Activated naive CD8-positive, alpha-beta T cell treated with anti-CD3 and anti-CD28 coated beads, Interleukin-2, amount 10 ng/mL, durations not matched to agents 7 days and 5 days (primary cell): Measurements from ENCODE around the gene SOAT2. TPM values are rescaled to one million over a fixed set of nuclear protein-coding genes. Genes with fewer than 3 reads are reported as not detected.
"Not testable (repeated sequence)": the region's sequence is repeated elsewhere in the genome, so short reads cannot be mapped to it uniquely, and the experiment has no call there.

Experiments used
- ATAC-seq: fragments of 150-1000 bp; cut with Tn5 transposase; one replicate; pipeline ENCODE4 v1.10.0; 2021; ENCODE audit warnings: low read depth, moderate library complexity
- POLR2A ChIA-PET: fragments of 350-600 bp; sonication (Branson Sonifier 250); formaldehyde crosslinking; loops from one replicate; lab custom pipeline; 2021; ENCODE audit warnings: antibody characterized with exemption; lab: Charles Lee
- DNase-seq: peaks from one replicate; pipeline ENCODE4 v3.0.0; 2021
- H3K27ac Mint-ChIP-seq: one replicate; pipeline ENCODE4 v1.8.0; 2022; ENCODE audit warnings: mild to moderate bottlenecking, mixed read lengths
- H3K27me3 Mint-ChIP-seq: one replicate; pipeline ENCODE4 v1.8.0; 2022; ENCODE audit warnings: mild to moderate bottlenecking, moderate library complexity, mixed read lengths
- H3K36me3 Mint-ChIP-seq: one replicate; pipeline ENCODE4 v1.8.0; 2021; ENCODE audit warnings: mild to moderate bottlenecking, mixed read lengths
- H3K4me1 Mint-ChIP-seq: one replicate; pipeline ENCODE4 v1.8.0; 2021; ENCODE audit warnings: mixed read lengths
- H3K4me3 Mint-ChIP-seq: one replicate; pipeline ENCODE4 v1.8.0; 2022; ENCODE audit warnings: mild to moderate bottlenecking, moderate library complexity, mixed read lengths
- H3K9me3 Mint-ChIP-seq: one replicate; pipeline ENCODE4 v1.8.0; 2021; ENCODE audit warnings: mixed read lengths
- total RNA-seq, 2 experiments: library from RNA; stranded (reverse); gene quantifications; one replicate each; pipeline ENCODE4 v1.2.3, GENCODE V29; 2021

Gene SOAT2
- total RNA-seq, 2 experiments from 2014 or later, result 9.8 to 10.4 TPM

- POLR2A ChIA-PET, result interaction anchor here (0.5 kb wide), 1 partner anchor 250 kb away, joined by 3 read pairs; no protein-coding TSS in a partner anchor
Measured at GRCh38 chr12:53105712-53106439, 2.6 kb downstream of the SOAT2 start.

DNA sequence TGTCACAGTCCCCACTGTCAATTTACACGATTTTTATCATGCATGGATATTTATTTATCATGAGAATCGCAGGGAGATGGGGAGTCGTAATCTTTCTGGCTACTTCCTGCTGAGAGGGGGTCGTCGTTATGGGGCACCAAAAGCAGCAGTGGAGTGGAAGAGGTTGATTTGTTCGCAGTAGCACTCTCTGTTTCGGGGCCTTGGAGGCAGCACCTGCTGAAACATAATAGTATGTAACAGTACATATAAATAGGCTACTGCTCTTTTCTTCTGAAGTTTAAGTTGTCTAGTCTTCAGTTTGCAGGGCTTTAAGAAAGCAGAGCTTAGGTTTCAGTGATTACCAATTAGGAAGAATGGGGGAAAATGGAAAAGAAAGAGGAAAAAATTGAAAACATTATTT, 3.8 kb downstream of the SOAT2 start:
- H3K4me1 Mint-ChIP-seq, result peaks cover 29% of the 10 kb centered on the region
- no peaks in the 10 kb centered on the region for H3K27me3 Mint-ChIP-seq
- no peak overlapping the region for H3K4me3 Mint-ChIP-seq
- ATAC-seq (no peak), DNase-seq (no peak)
- no peak overlapping the region for H3K27ac Mint-ChIP-seq
- H3K9me3 Mint-ChIP-seq, result no peaks in the 10 kb centered on the region
- peaks cover 19% of the 10 kb centered on the region for H3K36me3 Mint-ChIP-seq
- POLR2A ChIA-PET, result no interaction called here

More at GRCh38 chr12:53105712-53106439, 2.6 kb downstream of the SOAT2 start:
- Mint-ChIP-seq H3K4me3 (peak overlapping the region; percentile 55), H3K36me3 (peaks cover 19% of the 10 kb centered on the region), H3K9me3 (no peaks in the 10 kb centered on the region), H3K4me1 (peaks cover 39% of the 10 kb centered on the region), H3K27me3 (no peaks in the 10 kb centered on the region), H3K27ac (peak overlapping the region; percentile 65)
- DNase-seq (no peak), ATAC-seq (no peak)

GRCh38 chr12:53112431-53112830, 9.1 kb downstream of the SOAT2 start:
- H3K36me3 Mint-ChIP-seq, H3K4me1 Mint-ChIP-seq, H3K27ac Mint-ChIP-seq, H3K4me3 Mint-ChIP-seq, H3K9me3 Mint-ChIP-seq, H3K27me3 Mint-ChIP-seq, DNase-seq, ATAC-seq: not testable (repeated sequence)
- POLR2A ChIA-PET, result interaction anchor here (0.6 kb wide), 1 partner anchor 267 kb away, joined by 3 read pairs; the partner anchor contains the start of gene SP1

- Mint-ChIP-seq H3K27me3 (no peaks in the 10 kb centered on the region), H3K27ac (no peak overlapping the region), H3K36me3 (peaks cover 4% of the 10 kb centered on the region), H3K4me1 (no peaks in the 10 kb centered on the region), H3K4me3 (no peak overlapping the region), H3K9me3 (no peaks in the 10 kb centered on the region)
- no peak for DNase-seq
- ATAC-seq, result no peak
- POLR2A ChIA-PET, result no interaction called here
Measured at GRCh38 chr12:53113136-53113705, 9.9 kb downstream of the SOAT2 start.

GRCh38 chr12:53113951-53114350, 10.7 kb downstream of the SOAT2 start:
- H3K27ac Mint-ChIP-seq, result no peak overlapping the region
- H3K27me3 Mint-ChIP-seq, result no peaks in the 10 kb centered on the region
- H3K4me1 Mint-ChIP-seq, result no peaks in the 10 kb centered on the region
- H3K4me3 Mint-ChIP-seq, result no peak overlapping the region
- ATAC-seq, result no peak
- no peak for DNase-seq
- POLR2A ChIA-PET, result no interaction called here
- peaks cover 7% of the 10 kb centered on the region for H3K36me3 Mint-ChIP-seq
- no peaks in the 10 kb centered on the region for H3K9me3 Mint-ChIP-seq

- no peaks in the 10 kb centered on the region for H3K4me1 Mint-ChIP-seq
- DNase-seq (no peak), ATAC-seq (no peak)
- H3K27ac Mint-ChIP-seq, result no peak overlapping the region
- peaks cover 9% of the 10 kb centered on the region for H3K36me3 Mint-ChIP-seq
- H3K4me3 Mint-ChIP-seq, result no peak overlapping the region
- H3K9me3 Mint-ChIP-seq, result no peaks in the 10 kb centered on the region
- POLR2A ChIA-PET, result no interaction called here
- no peaks in the 10 kb centered on the region for H3K27me3 Mint-ChIP-seq
Measured at GRCh38 chr12:53115112-53115890, 12.0 kb downstream of the SOAT2 start.

DNA sequence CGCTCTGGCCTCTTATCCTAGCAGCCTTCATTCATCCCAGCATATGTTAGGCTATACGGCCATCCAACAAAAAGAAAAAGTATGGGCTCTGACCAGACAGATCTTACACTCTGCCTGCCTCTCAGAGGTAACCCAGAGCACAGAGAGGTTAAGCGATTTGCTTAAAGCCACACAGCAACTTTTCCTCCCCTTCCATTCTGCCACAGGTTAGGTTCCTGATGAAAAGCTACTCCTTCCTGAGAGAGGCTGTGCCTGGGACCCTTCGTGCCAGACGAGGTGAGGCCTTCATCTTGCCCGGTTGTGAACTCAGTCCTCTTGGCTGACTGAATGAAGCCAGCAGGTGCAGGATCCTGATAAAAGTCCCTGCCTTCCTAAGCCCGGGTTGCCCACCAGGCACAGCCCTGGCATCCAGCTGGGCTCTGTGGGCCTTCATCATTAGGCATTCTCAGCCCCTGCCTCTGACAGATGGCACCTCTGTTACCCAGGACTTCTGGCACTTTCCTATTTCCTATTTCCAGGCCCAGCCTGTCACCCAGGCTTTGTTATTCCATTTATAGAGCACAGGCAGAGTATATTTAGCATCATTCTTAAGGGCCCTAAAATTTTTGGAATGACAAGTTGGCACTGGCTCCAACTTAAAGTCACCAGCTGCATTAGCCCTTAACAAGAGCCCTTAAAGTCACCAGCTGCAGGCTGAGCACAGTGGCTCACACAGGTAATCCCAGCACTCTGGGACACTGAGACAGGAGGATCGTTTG, 12.8 kb downstream of the SOAT2 start:
- H3K36me3 Mint-ChIP-seq, result peaks cover 9% of the 10 kb centered on the region
- POLR2A ChIA-PET, result no interaction called here
- DNase-seq, result no peak

DNA sequence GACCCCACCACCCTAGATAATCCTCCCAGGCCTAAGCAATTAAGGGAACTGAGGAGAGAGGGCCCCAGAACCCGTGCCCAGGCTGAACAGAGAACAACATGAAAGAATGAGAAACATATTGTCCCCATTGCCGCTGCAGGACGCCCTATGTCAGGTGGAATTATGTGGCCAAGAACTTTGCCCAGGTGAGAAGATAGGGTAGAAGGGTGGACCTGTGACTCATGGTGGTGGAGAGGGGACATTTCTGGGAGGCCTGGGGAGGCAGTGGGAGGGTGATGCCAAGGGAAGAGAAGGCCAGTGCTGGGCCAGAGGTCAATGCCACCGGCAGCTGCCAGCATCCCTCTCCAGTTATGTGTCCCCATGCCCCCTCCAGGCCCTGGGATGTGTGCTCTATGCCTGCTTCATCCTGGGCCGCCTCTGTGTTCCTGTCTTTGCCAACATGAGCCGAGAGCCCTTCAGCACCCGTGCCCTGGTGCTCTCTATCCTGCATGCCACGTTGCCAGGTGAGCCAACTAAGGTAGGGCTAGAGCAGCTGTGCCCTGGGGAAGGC, 15.5 kb downstream of the SOAT2 start:
- H3K4me3 Mint-ChIP-seq, result no peak overlapping the region
- H3K27me3 Mint-ChIP-seq, result no peaks in the 10 kb centered on the region
- no peak overlapping the region for H3K27ac Mint-ChIP-seq
- DNase-seq (no peak), ATAC-seq (no peak)
- H3K36me3 Mint-ChIP-seq, result peaks cover 12% of the 10 kb centered on the region
- H3K4me1 Mint-ChIP-seq, result no peaks in the 10 kb centered on the region
- POLR2A ChIA-PET, result no interaction called here
- no peaks in the 10 kb centered on the region for H3K9me3 Mint-ChIP-seq

More for the DNA sequence above, 12.8 kb downstream of the SOAT2 start:
- H3K4me1 Mint-ChIP-seq, result no peaks in the 10 kb centered on the region
- no peaks in the 10 kb centered on the region for H3K9me3 Mint-ChIP-seq
- no peak overlapping the region for H3K27ac Mint-ChIP-seq
- no peaks in the 10 kb centered on the region for H3K27me3 Mint-ChIP-seq
- no peak overlapping the region for H3K4me3 Mint-ChIP-seq
- ATAC-seq, result no peak

GRCh38 chr12:53120685-53121525, 17.6 kb downstream of the SOAT2 start:
- no peak overlapping the region for H3K4me3 Mint-ChIP-seq
- H3K4me1 Mint-ChIP-seq, result no peaks in the 10 kb centered on the region
- no peak for ATAC-seq
- H3K27ac Mint-ChIP-seq, result no peak overlapping the region
- DNase-seq, result no peak
- H3K9me3 Mint-ChIP-seq, result no peaks in the 10 kb centered on the region
- peaks cover 16% of the 10 kb centered on the region for H3K36me3 Mint-ChIP-seq
- POLR2A ChIA-PET, result no interaction called here
- H3K27me3 Mint-ChIP-seq, result no peaks in the 10 kb centered on the region

GRCh38 chr12:53122961-53123468, 19.7 kb downstream of the SOAT2 start:
- no peak overlapping the region for H3K4me3 Mint-ChIP-seq
- POLR2A ChIA-PET, result no interaction called here

DNA sequence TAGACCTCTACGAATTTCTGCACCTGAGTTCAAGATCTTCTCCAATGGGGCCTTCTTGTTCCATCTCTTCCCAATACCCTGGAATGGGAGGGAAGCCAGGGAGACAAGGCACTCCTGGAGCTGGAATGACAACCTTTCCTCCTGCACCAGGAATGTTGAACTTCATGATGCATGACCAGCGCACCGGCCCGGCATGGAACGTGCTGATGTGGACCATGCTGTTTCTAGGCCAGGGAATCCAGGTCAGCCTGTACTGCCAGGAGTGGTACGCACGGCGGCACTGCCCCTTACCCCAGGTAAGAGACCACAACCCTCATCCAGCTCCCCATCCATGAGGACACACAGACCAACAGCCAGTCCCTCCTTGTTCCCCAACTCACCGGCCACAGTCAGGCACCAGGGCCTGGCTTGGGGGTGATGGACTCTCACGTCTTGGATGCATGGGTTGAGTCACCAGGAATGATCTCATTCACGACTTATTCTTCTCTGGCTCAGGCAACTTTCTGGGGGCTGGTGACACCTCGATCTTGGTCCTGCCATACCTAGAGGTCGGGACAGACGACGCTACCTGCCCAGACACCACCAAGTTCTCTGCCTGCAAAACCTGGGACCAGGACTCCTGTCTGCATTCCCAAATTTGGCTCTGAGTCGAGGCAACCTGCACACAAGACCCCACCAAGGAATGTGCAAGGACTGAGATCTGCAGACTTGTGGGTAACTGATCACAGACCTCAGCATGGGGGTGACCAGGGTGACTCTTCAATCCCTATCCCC, 20.5 kb downstream of the SOAT2 start:
- no peaks in the 10 kb centered on the region for H3K27me3 Mint-ChIP-seq
- no peak for DNase-seq
- peaks cover 12% of the 10 kb centered on the region for H3K36me3 Mint-ChIP-seq
- POLR2A ChIA-PET, result no interaction called here
- no peaks in the 10 kb centered on the region for H3K9me3 Mint-ChIP-seq
- no peak overlapping the region for H3K4me3 Mint-ChIP-seq
- H3K4me1 Mint-ChIP-seq, result no peaks in the 10 kb centered on the region
- no peak overlapping the region for H3K27ac Mint-ChIP-seq
- no peak for ATAC-seq

More at GRCh38 chr12:53122961-53123468, 19.7 kb downstream of the SOAT2 start:
- H3K36me3 Mint-ChIP-seq, result peaks cover 15% of the 10 kb centered on the region
- H3K4me1 Mint-ChIP-seq, result no peaks in the 10 kb centered on the region
- H3K9me3 Mint-ChIP-seq, result no peaks in the 10 kb centered on the region
- ATAC-seq, result no peak
- no peak for DNase-seq
- H3K27me3 Mint-ChIP-seq, result no peaks in the 10 kb centered on the region
- peak overlapping the region; percentile 33 for H3K27ac Mint-ChIP-seq
